H1 (cell line): ENCODE results near the gene HOXD11. TPM values are rescaled to one million over a fixed set of nuclear protein-coding genes. Genes with fewer than 3 reads are reported as not detected.

Experiments
- CHD2 ChIP-seq: IDR thresholded peaks from 2 replicates; pipeline ENCODE4 v1.6.1; 2012; ENCODE audit warnings: low read length, improper control_type of control experiment
- HDAC6 ChIP-seq: IDR thresholded peaks from one replicate; pipeline ENCODE4 v1.7.1; 2012; ENCODE audit warnings: low read depth, mild to moderate bottlenecking, inconsistent platforms, low read length, moderate library complexity
- RXRA ChIP-seq: IDR thresholded peaks from 2 replicates; pipeline ENCODE4 v1.6.1; 2011; ENCODE audit warnings: low read depth, mild to moderate bottlenecking, low read length, moderate library complexity; ENCODE audit not compliant: insufficient read depth
- SP2 ChIP-seq: IDR thresholded peaks from 2 replicates; pipeline ENCODE4 v1.6.1; 2012; ENCODE audit warnings: mild to moderate bottlenecking, low read length, inconsistent platforms
- polyA plus RNA-seq, 7 experiments: library from polyadenylated mRNA; depleted of rRNA in 3 of 7; stranded (reverse) in 5 of 7; unstranded in 2 of 7; fragments of >200 nt in 5 of 7; fragments of 200-250 nt in 2 of 7; gene quantifications; 1 replicate in 5 of 7; 2 replicates in 1 of 7; 4 replicates in 1 of 7; pipeline versions ENCODE4 v1.2.1 to v1.2.3, GENCODE V29; 2011 to 2013; ENCODE audit warnings: missing spikeins in 2 of 7, mixed read lengths in 2 of 7
- total RNA-seq: library from RNA; stranded (reverse); fragmentation: NEBNext Ultra II Directional; extraction: Animal tissue kit (Norgen Biotek cat#: 25700); gene quantifications from 2 replicates; pipeline ENCODE4 v1.2.1, GENCODE V29; 2021

Gene HOXD11
- total and polyA plus RNA-seq, 2 of the 8 experiments (the other 6 are each of a cell fraction or from before 2014, with no cell fraction given) = not detected

DNA sequence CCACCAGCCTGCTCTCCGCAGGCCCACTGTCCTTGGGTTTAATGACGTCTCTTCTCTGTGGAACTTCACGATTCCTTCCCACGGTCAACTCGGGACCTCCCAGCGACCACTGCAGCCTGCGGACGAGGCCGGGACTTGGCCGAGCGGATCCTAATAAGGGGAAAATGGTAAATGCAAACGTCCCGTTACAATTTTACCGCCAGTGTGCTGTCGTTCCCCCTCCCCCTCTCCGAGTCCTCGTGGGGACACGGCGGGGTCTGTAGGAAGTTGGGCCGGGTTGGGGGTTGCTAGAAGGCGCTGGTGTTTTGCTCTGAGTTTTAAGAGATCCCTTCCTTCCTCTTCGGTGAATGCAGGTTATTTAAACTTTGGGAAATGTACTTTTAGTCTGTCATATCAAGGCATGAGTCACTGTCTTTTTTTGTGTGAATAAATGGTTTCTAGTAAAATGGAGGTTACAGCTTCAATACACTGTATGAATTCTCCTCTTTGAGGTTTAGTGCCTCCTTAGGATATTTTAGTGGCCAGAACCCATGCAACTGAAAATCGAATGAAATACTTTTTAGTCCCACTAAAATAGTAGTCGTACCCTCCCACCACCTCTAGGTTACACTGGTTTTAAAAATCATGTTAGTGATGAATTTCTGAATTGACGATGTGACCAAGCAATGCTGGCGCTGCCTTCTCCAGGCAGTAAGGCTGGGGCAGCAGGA, 2.3 kb downstream of the HOXD11 start (continued):
- TF ChIP-seq HDAC6 (no peak), SP2 (no peak), CHD2 (no peak), RXRA (no peak)
